MM.1S (cell line): ENCODE data around the gene SLC8A1.

Experiments used
- DNase-seq: peaks from one replicate; pipeline ENCODE4 v3.0.0-alpha.2; 2015
- H2AFZ ChIP-seq: fragments of 300-600 bp; sonication (generic); 2 replicates; pipeline ENCODE4 v1.6.0; 2016; ENCODE audit warnings: antibody characterized with exemption, low read length
- H3F3A ChIP-seq: fragments of 300-600 bp; sonication (generic); 2 replicates; pipeline ENCODE4 v1.6.1; 2016; ENCODE audit warnings: mild to moderate bottlenecking, antibody characterized with exemption, low read length, moderate library complexity, mixed read lengths; ENCODE audit not compliant: insufficient read depth
- H3K27ac ChIP-seq: fragments of 300-600 bp; sonication (generic); 2 replicates; pipeline ENCODE4 v1.5.1; 2016; ENCODE audit warnings: mild to moderate bottlenecking, low read length
- H3K27me3 ChIP-seq: fragments of 300-600 bp; sonication (generic); replicated peaks from 2 replicates; pipeline ENCODE4 v1.6.0; 2016; ENCODE audit warnings: low read length; ENCODE audit not compliant: insufficient read depth
- H3K36me3 ChIP-seq: fragments of 300-600 bp; sonication (generic); replicated peaks from 2 replicates; pipeline ENCODE4 v1.6.1; 2016; ENCODE audit warnings: mild to moderate bottlenecking, low read length, mixed read lengths; ENCODE audit not compliant: insufficient read depth
- H3K4me1 ChIP-seq: fragments of 300-600 bp; sonication (generic); 2 replicates; pipeline ENCODE4 v1.6.1; 2016; ENCODE audit warnings: low read length, mixed read lengths
- H3K4me2 ChIP-seq: fragments of 300-600 bp; sonication (generic); 2 replicates; pipeline ENCODE4 v1.6.0; 2016; ENCODE audit warnings: low read depth, low read length
- H3K4me3 ChIP-seq: fragments of 300-600 bp; sonication (generic); 2 replicates; pipeline ENCODE4 v1.5.1; 2016; ENCODE audit warnings: low read length, mixed read lengths
- H3K79me2 ChIP-seq: fragments of 300-600 bp; sonication (generic); 2 replicates; pipeline ENCODE4 v1.6.1; 2016; ENCODE audit warnings: mixed run types, low read length, mixed read lengths
- H3K9ac ChIP-seq: fragments of 300-600 bp; sonication (generic); 2 replicates; pipeline ENCODE4 v1.6.1; 2016; ENCODE audit warnings: low read length, mixed read lengths
- H3K9me2 ChIP-seq: fragments of 300-600 bp; sonication (generic); replicated peaks from 2 replicates; pipeline ENCODE4 v1.6.1; 2016; ENCODE audit warnings: mild to moderate bottlenecking, low read length, mixed read lengths; ENCODE audit not compliant: insufficient read depth
- H3K9me3 ChIP-seq: fragments of 300-600 bp; sonication (generic); replicated peaks from 2 replicates; pipeline ENCODE4 v1.6.1; 2016; ENCODE audit warnings: mild to moderate bottlenecking, low read length, mixed read lengths; ENCODE audit not compliant: insufficient read depth
- H4K20me1 ChIP-seq: fragments of 300-600 bp; sonication (generic); 2 replicates; pipeline ENCODE4 v1.6.1; 2016; ENCODE audit warnings: mild to moderate bottlenecking, low read length, moderate library complexity, mixed read lengths; ENCODE audit not compliant: insufficient read depth
- CTCF ChIP-seq: fragments of 300-600 bp; sonication (generic); IDR thresholded peaks from 2 replicates; pipeline ENCODE4 v1.5.1; 2016; ENCODE audit warnings: antibody characterized with exemption, low read length, mixed read lengths
- EZH2 ChIP-seq: fragments of 300-600 bp; sonication (generic); optimal IDR thresholded peaks from 2 replicates; pipeline ENCODE3; 2017; ENCODE audit warnings: low read depth, mild to moderate bottlenecking, antibody characterized with exemption, low read length, mixed read lengths
- EZH2phosphoT487 ChIP-seq: fragments of 300-600 bp; sonication (generic); IDR thresholded peaks from 2 replicates; pipeline ENCODE4 v1.6.1; 2018; ENCODE audit warnings: antibody characterized with exemption, low read length

Gene SLC8A1

GRCh38 chr2:40279001-40279400 is 172.9 kb downstream of the SLC8A1 start:
- no peak overlapping the region for H3K4me2 ChIP-seq

GRCh38 chr2:40276076-40276475 is 175.8 kb downstream of the SLC8A1 start:
- Histone ChIP-seq H3K9me2 (no peaks in the 10 kb centered on the region), H3K36me3 (no peaks in the 10 kb centered on the region), H3K4me1 (peaks cover 9% of the 10 kb centered on the region), H3K9ac (no peak overlapping the region), H3K4me2 (no peak overlapping the region), H2AFZ (no peak overlapping the region), H3K9me3 (no peaks in the 10 kb centered on the region), H3K4me3 (no peak overlapping the region), H3K79me2 (no peaks in the 10 kb centered on the region), H3K27ac (no peak overlapping the region), H3K27me3 (no peaks in the 10 kb centered on the region), H4K20me1 (no peaks in the 10 kb centered on the region), H3F3A (peaks cover 10% of the 10 kb centered on the region)
- TF ChIP-seq EZH2phosphoT487 (no peak), CTCF (no peak), EZH2 (no peak)
- DNase-seq, result no peak

More at GRCh38 chr2:40279001-40279400, 172.9 kb downstream of the SLC8A1 start:
- Histone ChIP-seq H3K9me2 (no peaks in the 10 kb centered on the region), H4K20me1 (no peaks in the 10 kb centered on the region), H3F3A (peaks cover 20% of the 10 kb centered on the region), H3K9me3 (no peaks in the 10 kb centered on the region), H3K4me1 (peaks cover 23% of the 10 kb centered on the region), H3K27me3 (no peaks in the 10 kb centered on the region), H3K27ac (no peak overlapping the region), H3K4me3 (no peak overlapping the region), H3K79me2 (no peaks in the 10 kb centered on the region), H3K36me3 (no peaks in the 10 kb centered on the region), H3K9ac (no peak overlapping the region), H2AFZ (no peak overlapping the region)
- no peak for TF ChIP-seq EZH2
- no peak for TF ChIP-seq EZH2phosphoT487
- DNase-seq, result no peak

GRCh38 chr2:40274270-40274669 is 177.6 kb downstream of the SLC8A1 start:
- Histone ChIP-seq H3K9me3 (no peaks in the 10 kb centered on the region), H3K9me2 (no peaks in the 10 kb centered on the region), H3K9ac (no peak overlapping the region), H3K36me3 (no peaks in the 10 kb centered on the region), H3K4me1 (no peaks in the 10 kb centered on the region), H3K27ac (no peak overlapping the region), H2AFZ (no peak overlapping the region), H3F3A (no peaks in the 10 kb centered on the region), H3K79me2 (no peaks in the 10 kb centered on the region), H3K4me3 (no peak overlapping the region), H3K27me3 (no peaks in the 10 kb centered on the region), H4K20me1 (no peaks in the 10 kb centered on the region), H3K4me2 (no peak overlapping the region)
- DNase-seq, result no peak
- TF ChIP-seq EZH2phosphoT487 (no peak), EZH2 (no peak), CTCF (no peak)

GRCh38 chr2:40273734-40274182 is 178.1 kb downstream of the SLC8A1 start:
- no peaks in the 10 kb centered on the region for H3K9me2 ChIP-seq
- TF ChIP-seq EZH2phosphoT487 (no peak), EZH2 (no peak), CTCF (no peak)
- H3F3A ChIP-seq, result no peaks in the 10 kb centered on the region
- no peak overlapping the region for H2AFZ ChIP-seq
- no peaks in the 10 kb centered on the region for H3K27me3 ChIP-seq
- no peaks in the 10 kb centered on the region for H3K9me3 ChIP-seq
- H3K4me3 ChIP-seq, result no peak overlapping the region
- no peak overlapping the region for H3K4me2 ChIP-seq
- H4K20me1 ChIP-seq, result no peaks in the 10 kb centered on the region
- no peaks in the 10 kb centered on the region for H3K4me1 ChIP-seq
- no peak for DNase-seq
- no peak overlapping the region for H3K27ac ChIP-seq
- no peaks in the 10 kb centered on the region for H3K79me2 ChIP-seq
- H3K9ac ChIP-seq, result no peak overlapping the region
- H3K36me3 ChIP-seq, result no peaks in the 10 kb centered on the region
